ENCODE measurements around the gene TMEM52B.
"Not testable (repeated sequence)": the region's sequence is repeated elsewhere in the genome, so short reads cannot be mapped to it uniquely, and the experiment has no call there.

Gene TMEM52B

GRCh38 chr12:10160617-10161385, 18.0 kb upstream of the TMEM52B start:
- Mint-ChIP-seq H3K4me3 (no peak overlapping the region), H3K36me3 (no peaks in the 10 kb centered on the region), H3K4me1 (no peaks in the 10 kb centered on the region), H3K27ac (no peak overlapping the region), H3K9me3 (no peaks in the 10 kb centered on the region), H3K27me3 (no peaks in the 10 kb centered on the region)

GRCh38 chr12:10163084-10163483, 15.7 kb upstream of the TMEM52B start:
- Mint-ChIP-seq H3K27ac (no peak overlapping the region), H3K9me3 (no peaks in the 10 kb centered on the region), H3K4me1 (no peaks in the 10 kb centered on the region), H3K36me3 (no peaks in the 10 kb centered on the region), H3K27me3 (peaks cover 1% of the 10 kb centered on the region), H3K4me3 (no peak overlapping the region)

- Mint-ChIP-seq H3K27ac (no peak overlapping the region), H3K4me1 (no peaks in the 10 kb centered on the region), H3K9me3 (no peaks in the 10 kb centered on the region), H3K36me3 (no peaks in the 10 kb centered on the region), H3K4me3 (no peak overlapping the region), H3K27me3 (peaks cover 1% of the 10 kb centered on the region)
These were observed 13.4 kb upstream of the TMEM52B start for GRCh38 chr12:10165421-10165820.

- no peak overlapping the region for H3K4me3 Mint-ChIP-seq
- H3K9me3 Mint-ChIP-seq = no peaks in the 10 kb centered on the region
These were observed 11.2 kb upstream of the TMEM52B start for GRCh38 chr12:10167599-10167998.

GRCh38 chr12:10169104-10169503, 9.7 kb upstream of the TMEM52B start:
- Mint-ChIP-seq H3K9me3 (no peaks in the 10 kb centered on the region), H3K4me3 (no peak overlapping the region), H3K27ac (peak overlapping the region; percentile 36), H3K4me1 (no peaks in the 10 kb centered on the region), H3K27me3 (peaks cover 9% of the 10 kb centered on the region), H3K36me3 (no peaks in the 10 kb centered on the region)

More at GRCh38 chr12:10167599-10167998, 11.2 kb upstream of the TMEM52B start:
- Mint-ChIP-seq H3K36me3 (no peaks in the 10 kb centered on the region), H3K27me3 (peaks cover 7% of the 10 kb centered on the region), H3K4me1 (no peaks in the 10 kb centered on the region), H3K27ac (no peak overlapping the region)

- Mint-ChIP-seq H3K27me3 (peaks cover 11% of the 10 kb centered on the region), H3K4me3 (no peak overlapping the region), H3K36me3 (no peaks in the 10 kb centered on the region), H3K9me3 (no peaks in the 10 kb centered on the region), H3K27ac (no peak overlapping the region), H3K4me1 (no peaks in the 10 kb centered on the region)
These were observed 8.6 kb upstream of the TMEM52B start for GRCh38 chr12:10170216-10170615.

DNA sequence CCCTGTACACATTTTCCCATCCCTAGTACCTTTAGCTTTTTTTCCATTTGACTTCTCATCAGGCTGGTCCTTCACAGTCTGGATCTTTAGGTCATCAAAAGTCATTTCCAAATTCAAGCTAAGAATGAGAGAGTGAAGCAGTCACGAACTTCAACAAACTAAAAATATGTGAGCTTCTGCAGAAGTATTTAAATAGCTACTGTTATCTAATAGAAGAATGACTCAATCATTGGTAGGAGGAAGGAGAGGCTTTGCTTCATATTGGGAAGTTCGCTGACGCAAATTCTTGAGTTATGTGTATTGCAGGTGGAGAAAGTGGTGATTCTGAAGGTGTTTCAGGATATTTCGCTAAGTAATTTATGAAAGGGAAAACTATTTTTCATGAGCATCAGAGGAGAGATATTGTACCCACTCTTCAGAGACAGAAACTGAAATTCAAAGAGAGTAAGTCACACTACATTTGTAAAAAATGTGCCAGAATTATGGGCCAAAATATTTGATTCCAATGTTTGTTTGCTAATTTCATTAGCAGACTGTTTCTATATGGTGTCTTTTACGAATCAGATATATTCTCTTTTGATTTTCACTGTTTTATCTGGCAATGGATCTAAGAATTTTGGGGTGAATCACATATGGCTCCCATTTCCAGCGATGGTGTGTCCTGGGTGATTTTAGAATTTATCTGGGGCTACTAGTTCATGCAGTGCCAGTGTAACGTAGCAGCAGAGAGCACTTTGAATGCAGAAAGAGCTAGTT, 6.7 kb upstream of the TMEM52B start, which contains the start of gene OLR1:
Gene OLR1 (minus strand): TSS at position 160 of the 756 bp plus-strand sequence. CDS start 55 bp downstream, at position 105.
- Mint-ChIP-seq H3K27ac (no peak within 1 kb of the TSS), H3K9me3 (no peaks in the 10 kb centered on the region), H3K4me3 (no peak within 1 kb of the TSS), H3K36me3 (no peaks in the 10 kb centered on the region), H3K4me1 (no peaks in the 10 kb centered on the region), H3K27me3 (peaks cover 15% of the 10 kb centered on the region)

- H3K36me3 Mint-ChIP-seq = no peaks in the 10 kb centered on the region
- peaks cover 21% of the 10 kb centered on the region for H3K27me3 Mint-ChIP-seq
- no peak overlapping the region for H3K27ac Mint-ChIP-seq
These were observed 3.7 kb upstream of the TMEM52B start for GRCh38 chr12:10174986-10175614.

DNA sequence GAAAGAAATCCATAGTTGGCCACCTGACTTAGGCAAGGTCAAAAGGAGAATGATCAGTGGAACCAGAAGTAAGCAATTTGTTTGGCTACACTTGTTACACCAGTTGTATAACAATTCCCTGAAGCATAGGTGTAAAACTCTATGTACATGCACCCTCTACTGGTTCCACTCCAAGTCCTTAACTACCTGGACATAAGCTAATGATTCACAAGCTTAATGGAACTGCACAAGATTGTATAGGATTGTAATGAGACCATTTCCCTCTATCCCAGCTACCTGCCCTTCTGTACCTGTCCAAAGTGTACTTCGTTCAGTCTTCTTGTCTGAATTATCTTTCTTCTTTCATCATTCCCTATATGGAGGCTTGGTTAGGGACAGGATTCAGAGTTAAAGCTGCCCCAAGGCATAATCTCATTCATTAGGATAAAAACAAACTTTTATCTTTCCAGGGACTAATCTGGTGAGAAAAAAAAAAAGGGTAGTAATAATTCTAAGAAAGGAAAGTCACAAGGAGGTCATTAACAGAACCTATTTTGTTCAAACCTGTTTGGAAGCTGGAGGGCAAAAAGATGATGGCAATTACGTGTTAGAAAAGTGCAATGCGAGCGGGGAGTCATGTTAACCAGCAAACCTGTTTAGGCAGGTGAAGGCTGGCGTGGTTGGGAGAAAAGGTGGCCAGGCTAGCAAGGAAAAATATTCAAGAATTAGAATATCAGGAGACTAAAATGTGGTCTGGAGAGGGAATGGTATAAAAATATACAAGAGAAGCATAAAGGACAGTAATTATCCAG, 2.8 kb upstream of the TMEM52B start:
- Mint-ChIP-seq H3K4me1 (no peaks in the 10 kb centered on the region), H3K27me3 (peaks cover 21% of the 10 kb centered on the region), H3K4me3 (no peak overlapping the region), H3K36me3 (no peaks in the 10 kb centered on the region), H3K27ac (no peak overlapping the region), H3K9me3 (no peaks in the 10 kb centered on the region)

More at GRCh38 chr12:10174986-10175614, 3.7 kb upstream of the TMEM52B start:
- Mint-ChIP-seq H3K4me1 (no peaks in the 10 kb centered on the region), H3K4me3 (no peak overlapping the region), H3K9me3 (no peaks in the 10 kb centered on the region)

GRCh38 chr12:10179776-10180181, 947 bp downstream of the TMEM52B start:
- Mint-ChIP-seq H3K27me3 (peaks cover 16% of the 10 kb centered on the region), H3K4me1 (no peaks in the 10 kb centered on the region), H3K4me3 (no peak overlapping the region), H3K36me3 (no peaks in the 10 kb centered on the region), H3K27ac (no peak overlapping the region), H3K9me3 (no peaks in the 10 kb centered on the region)

- H3K9me3 Mint-ChIP-seq = no peaks in the 10 kb centered on the region
- no peaks in the 10 kb centered on the region for H3K4me1 Mint-ChIP-seq
- H3K36me3 Mint-ChIP-seq = no peaks in the 10 kb centered on the region
- no peak overlapping the region for H3K4me3 Mint-ChIP-seq
- H3K27ac Mint-ChIP-seq = no peak overlapping the region
- peaks cover 18% of the 10 kb centered on the region for H3K27me3 Mint-ChIP-seq
These were observed 3.7 kb downstream of the TMEM52B start for GRCh38 chr12:10182354-10183049.

GRCh38 chr12:10184261-10184843, 5.5 kb downstream of the TMEM52B start:
- Mint-ChIP-seq H3K9me3 (no peaks in the 10 kb centered on the region), H3K27ac (no peak overlapping the region), H3K4me1 (no peaks in the 10 kb centered on the region), H3K27me3 (peaks cover 13% of the 10 kb centered on the region), H3K4me3 (no peak overlapping the region), H3K36me3 (no peaks in the 10 kb centered on the region)

DNA sequence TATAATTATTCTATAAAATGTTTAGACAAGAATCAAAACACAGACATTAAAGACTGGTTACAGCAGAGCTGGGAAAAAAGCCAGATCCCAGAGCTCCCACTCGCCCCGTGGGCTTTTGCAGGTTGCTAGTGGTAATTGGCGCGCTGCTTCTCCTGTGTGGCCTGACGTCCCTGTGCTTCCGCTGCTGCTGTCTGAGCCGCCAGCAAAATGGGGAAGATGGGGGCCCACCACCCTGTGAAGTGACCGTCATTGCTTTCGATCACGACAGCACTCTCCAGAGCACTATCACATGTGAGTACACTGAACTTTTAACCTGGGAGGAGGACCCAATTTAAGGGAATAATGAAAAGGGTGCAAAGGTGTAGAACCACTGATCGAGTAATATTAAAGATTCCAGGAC, 7.5 kb downstream of the TMEM52B start:
- H3K4me1 Mint-ChIP-seq = peaks cover 5% of the 10 kb centered on the region
- H3K27ac Mint-ChIP-seq = no peak overlapping the region
- H3K36me3 Mint-ChIP-seq = no peaks in the 10 kb centered on the region
- H3K9me3 Mint-ChIP-seq = no peaks in the 10 kb centered on the region
- H3K4me3 Mint-ChIP-seq = no peak overlapping the region
- H3K27me3 Mint-ChIP-seq = peaks cover 10% of the 10 kb centered on the region

DNA sequence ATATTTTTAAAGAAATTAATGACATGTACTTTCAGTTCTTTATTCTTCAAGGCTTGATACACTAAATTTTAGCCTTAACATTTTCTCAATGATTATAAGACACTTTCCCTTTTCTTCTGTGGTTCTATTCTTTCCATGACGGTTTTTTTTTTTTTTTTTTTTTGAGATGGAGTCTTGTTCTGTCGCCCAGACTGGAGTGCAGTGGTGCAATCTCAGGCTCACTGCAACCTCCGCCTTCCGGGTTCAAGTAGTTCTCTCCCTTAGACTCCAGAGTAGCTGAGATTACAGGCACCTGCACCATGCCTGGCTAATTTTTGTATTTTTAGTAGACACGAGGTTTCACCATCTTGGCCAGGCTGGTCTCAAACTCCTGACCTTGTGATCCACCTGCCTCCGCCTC, 8.1 kb downstream of the TMEM52B start:
- not testable (repeated sequence) for H3K27ac Mint-ChIP-seq, H3K9me3 Mint-ChIP-seq, H3K4me1 Mint-ChIP-seq, H3K36me3 Mint-ChIP-seq, H3K4me3 Mint-ChIP-seq
- H3K27me3 Mint-ChIP-seq = peaks cover 10% of the 10 kb centered on the region

All from activated naive CD4-positive, alpha-beta T cell treated with anti-CD3 and anti-CD28 coated beads, Interleukin-2, amount 50 U/mL, for 24 hours (primary cell).